NCI-H510A treated with DMSO at 0.1 percent for 48 hours (cell line): ENCODE data around the gene TRPM1.

Experiments
- DNase-seq: peaks from one replicate; lab custom pipeline; 2025; lab: John Stamatoyannopoulos, UW

The TRPM1 gene

DNA sequence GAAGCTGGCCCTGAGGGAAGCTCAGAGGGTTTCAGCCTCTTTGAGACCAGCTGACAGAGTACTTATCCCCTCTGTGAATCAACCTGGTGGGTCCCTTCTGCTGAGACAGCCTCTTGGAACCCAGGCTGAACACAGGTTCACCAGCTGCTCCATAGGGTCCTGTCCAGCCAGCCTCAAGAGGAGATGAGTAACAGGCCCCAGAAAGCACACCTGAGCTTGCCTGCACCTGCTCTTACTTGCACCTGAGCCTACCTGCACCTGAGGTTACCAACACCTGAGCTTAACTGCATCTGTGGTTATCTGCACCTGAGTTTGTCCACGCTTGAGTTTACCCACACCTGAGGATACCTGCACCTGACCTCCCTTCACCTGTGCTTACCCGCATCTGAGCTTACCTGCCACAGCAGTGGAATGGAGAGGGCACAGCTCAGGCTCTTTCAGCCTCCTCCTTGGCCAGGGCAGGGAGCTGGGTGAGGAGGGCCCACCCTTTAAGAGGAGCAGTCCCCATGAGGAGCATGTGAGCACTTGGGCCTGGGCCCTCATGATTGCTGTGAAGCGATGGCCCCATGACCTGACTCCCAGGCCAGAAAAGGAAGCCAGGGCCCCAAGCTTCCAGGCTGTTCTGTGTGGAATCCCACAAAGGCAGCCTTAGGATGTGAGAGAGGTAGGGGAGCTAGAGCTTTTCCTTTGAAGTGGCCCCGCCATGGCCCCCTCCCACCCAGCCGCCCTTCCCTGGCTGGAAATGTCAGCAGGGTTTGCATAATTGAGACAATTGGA, at the start of gene TRPM1:
Gene TRPM1 (minus strand): TSS at position 464 of the 777 bp plus-strand sequence. CDS start 20,370 bp downstream, outside the sequence.
- peak; percentile 66 for DNase-seq

GRCh38 chr15:31150732-31151231, 49.3 kb upstream of the TRPM1 start:
- DNase-seq: no peak

GRCh38 chr15:31149987-31150386, 48.5 kb upstream of the TRPM1 start:
- no peak for DNase-seq

- no peak for DNase-seq
These were observed 47.6 kb upstream of the TRPM1 start for GRCh38 chr15:31149088-31149505.

GRCh38 chr15:31148297-31149087, 47.0 kb upstream of the TRPM1 start:
- peak; percentile 46 for DNase-seq

- no peak for DNase-seq
These were observed 46.4 kb upstream of the TRPM1 start for GRCh38 chr15:31147944-31148296.

DNA sequence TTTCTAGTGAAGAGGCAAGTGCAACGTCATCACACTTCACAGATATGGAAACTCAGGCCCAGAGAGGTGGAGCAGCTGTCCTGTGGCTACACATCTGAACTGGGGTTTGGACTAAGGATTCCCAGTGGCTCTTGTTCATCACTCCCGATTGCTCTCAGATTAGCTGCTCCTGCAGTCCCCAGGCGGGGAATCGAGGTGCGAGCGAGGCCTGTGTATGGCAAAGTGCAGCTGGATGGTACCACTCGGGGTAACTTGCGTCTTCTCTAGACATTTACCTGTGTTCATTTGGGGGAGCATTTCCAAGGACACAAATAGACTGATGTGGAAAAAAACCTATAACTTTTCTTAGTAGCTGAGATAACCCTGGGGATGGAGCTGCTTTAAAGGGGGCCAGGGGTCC, 45.9 kb upstream of the TRPM1 start:
- DNase-seq: no peak

GRCh38 chr15:31145271-31145911, 43.9 kb upstream of the TRPM1 start:
- DNase-seq: no peak

GRCh38 chr15:31141792-31142191, 40.3 kb upstream of the TRPM1 start:
- no peak for DNase-seq

- DNase-seq: no peak
These were observed 35.2 kb upstream of the TRPM1 start for GRCh38 chr15:31136607-31137328.

DNA sequence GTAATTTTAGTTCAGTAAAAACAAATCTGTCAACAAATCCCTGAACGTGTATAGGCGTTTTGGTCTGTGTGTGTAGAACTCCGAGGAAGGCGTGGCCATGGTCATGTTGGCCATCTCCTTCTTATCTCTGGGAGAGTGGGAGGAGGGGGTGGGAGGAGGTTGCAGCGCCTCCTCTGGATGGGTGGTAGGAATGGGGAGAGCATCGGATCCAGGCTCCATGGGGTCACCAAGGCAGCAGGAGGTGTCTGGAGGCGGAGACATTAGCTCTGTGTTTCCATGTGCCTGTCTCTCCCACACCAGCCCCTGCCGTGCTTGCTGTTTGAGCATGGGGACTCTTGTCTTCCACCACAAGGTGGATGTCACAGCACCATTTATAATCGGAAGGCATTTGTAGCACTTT, 34.5 kb upstream of the TRPM1 start:
- no peak for DNase-seq

- DNase-seq: no peak
These were observed 34.0 kb upstream of the TRPM1 start for GRCh38 chr15:31135523-31135922.

- DNase-seq: no peak
These were observed 32.4 kb upstream of the TRPM1 start for GRCh38 chr15:31133890-31134289.

GRCh38 chr15:31131853-31132375, 30.4 kb upstream of the TRPM1 start:
- DNase-seq: no peak

DNA sequence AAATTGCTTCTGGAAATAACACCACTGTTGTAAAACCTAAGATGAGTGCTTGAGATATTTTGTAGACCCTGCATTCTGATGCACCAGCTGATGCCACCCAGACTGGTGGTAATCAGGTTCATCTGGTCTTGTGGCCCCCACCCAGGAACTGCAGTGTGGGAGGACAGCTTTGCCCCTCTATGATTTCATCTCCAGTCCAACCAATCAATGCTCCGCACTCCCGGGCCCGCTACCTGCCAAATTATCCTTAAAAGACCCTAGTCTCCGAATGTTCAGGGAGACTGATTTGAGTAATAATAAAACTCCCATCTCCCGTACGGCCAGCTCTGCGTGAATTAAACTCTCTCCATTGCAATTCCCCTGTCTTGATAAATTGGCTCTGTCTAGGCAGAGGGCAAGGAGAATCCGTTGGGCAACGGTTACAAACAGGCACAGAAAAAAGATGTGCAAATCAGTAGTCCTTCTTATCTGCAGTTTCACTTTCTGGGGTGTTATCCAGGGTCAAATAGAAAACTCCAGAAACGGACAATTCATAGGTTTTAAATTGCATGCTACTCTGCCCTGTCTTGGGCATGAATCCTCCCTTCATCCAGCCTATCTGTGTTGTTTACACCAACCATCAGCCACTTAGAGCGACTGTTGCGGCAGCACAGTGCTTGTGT, 29.2 kb upstream of the TRPM1 start:
- DNase-seq: no peak

DNA sequence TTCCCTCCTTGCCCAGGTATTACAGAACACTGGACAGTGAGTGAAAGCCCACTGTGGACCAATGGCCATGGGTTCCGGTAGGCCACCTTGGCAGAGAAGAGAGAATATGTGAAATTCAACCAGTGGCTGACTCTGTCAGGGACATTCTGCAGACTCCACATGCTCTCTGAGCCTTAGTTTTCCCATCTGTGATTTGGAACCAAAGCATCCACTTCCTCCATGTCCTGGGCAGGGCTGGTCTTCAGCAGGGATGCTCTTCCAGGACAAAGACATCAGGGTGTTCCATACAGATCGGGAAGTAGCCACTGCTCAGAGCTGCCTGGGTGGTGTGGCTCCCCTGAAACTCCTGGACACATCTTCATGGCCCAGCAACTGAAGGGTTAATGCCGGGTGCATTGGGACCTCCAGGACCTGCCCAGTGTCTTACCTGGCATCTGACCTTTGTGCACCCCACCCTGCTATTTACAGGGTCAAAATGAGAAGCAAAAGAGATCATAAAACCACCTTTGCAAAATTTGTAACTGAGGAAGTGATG, 28.3 kb upstream of the TRPM1 start:
- DNase-seq: no peak

- peak; percentile 41 for DNase-seq
These were observed 27.6 kb upstream of the TRPM1 start for GRCh38 chr15:31128919-31129768.

DNA sequence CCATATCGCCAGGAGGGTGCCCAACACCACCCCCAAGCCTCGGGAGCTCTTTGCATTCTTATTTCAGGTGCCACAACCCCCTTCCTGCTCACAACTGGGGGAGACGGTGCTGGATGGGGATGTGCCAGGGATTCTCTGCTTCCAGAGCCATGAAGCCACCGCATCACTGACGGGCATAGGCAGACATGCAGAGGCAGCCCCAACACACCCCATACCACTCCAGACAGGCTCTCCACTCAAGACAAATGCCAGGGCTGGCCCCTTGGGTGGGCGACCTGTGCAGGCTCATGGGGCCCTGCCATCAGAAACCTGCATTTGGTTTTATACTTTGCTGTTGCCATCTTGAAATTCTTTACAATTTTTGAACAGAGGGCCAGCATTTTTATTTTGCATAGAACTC, 27.0 kb upstream of the TRPM1 start:
- no peak for DNase-seq

DNA sequence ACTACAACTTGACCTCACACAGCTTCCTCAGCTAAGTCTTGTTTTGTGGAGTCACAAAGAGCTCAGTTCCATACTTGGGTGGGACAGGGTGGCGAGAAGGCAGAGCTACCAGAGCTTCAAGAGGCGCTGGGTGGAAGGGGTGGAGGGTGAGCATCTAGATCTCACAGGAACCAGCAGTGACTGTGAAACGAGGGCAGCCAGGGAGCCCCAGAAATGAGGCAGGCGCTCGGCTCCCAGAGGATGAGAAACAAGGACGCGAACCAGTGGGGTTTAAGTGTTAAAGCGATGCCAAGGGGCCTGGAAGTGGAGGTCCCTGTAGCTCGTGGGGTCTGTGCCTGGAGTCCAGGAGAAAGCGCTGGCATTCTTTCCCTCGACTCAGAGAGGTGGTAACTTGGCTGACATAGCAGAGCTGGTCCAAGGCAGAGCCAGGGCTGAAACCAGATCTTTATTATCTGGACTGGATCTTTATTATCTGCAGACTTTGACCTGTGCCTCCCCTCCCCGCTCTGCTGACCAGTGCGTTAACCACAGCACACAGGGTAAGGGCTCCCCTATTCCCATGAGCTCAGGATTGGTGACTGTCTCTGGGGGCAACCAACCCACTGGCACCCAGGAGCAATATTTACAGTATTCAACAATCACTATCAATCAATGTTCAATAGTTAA, 26.2 kb upstream of the TRPM1 start:
- no peak for DNase-seq
